Neural crest cell (in vitro differentiated cells): ENCODE results near the gene DISC1. TPM values are rescaled to one million over a fixed set of nuclear protein-coding genes. Genes with fewer than 3 reads are reported as not detected.
"Not testable (repeated sequence)": the region's sequence is repeated elsewhere in the genome, so short reads cannot be mapped to it uniquely, and the experiment has no call there.

Experiments
- DNase-seq: peaks from one replicate; pipeline ENCODE4 v3.0.0; 2021; ENCODE audit warnings: low read depth, mixed read lengths, low spot score
- H3K27ac Mint-ChIP-seq: one replicate; pipeline ENCODE4 v1.8.0; 2021; ENCODE audit warnings: mild to moderate bottlenecking, mixed read lengths; ENCODE audit not compliant: unreplicated experiment
- H3K27me3 Mint-ChIP-seq: 2 replicates; pipeline ENCODE4 v1.8.0; 2021; ENCODE audit warnings: low read depth, mild to moderate bottlenecking, mixed read lengths
- H3K36me3 Mint-ChIP-seq: 2 replicates; pipeline ENCODE4 v1.8.0; 2021; ENCODE audit warnings: low read depth, mild to moderate bottlenecking, mixed read lengths
- H3K4me1 Mint-ChIP-seq: 2 replicates; pipeline ENCODE4 v1.8.0; 2021; ENCODE audit warnings: mixed read lengths
- H3K4me3 Mint-ChIP-seq: one replicate; pipeline ENCODE4 v1.8.0; 2021; ENCODE audit warnings: mild to moderate bottlenecking, mixed read lengths
- H3K9me3 Mint-ChIP-seq: 2 replicates; pipeline ENCODE4 v1.8.0; 2021; ENCODE audit warnings: mixed read lengths
- total RNA-seq: library from RNA; stranded (reverse); gene quantifications from 2 replicates; pipeline ENCODE4 v1.2.1, GENCODE V29; 2021
- TF ChIP-seq, protein P1 (sequence below): fragments of 200-600 bp; sonication (generic); conservative IDR thresholded peaks from 2 replicates; pipeline ENCODE4 v1.5.0; 2021; ENCODE audit warnings: antibody characterized with exemption, mild to moderate bottlenecking

DISC1 gene
- total RNA-seq, 1 donor from 2014 or later, result 13.7 TPM

DNA sequence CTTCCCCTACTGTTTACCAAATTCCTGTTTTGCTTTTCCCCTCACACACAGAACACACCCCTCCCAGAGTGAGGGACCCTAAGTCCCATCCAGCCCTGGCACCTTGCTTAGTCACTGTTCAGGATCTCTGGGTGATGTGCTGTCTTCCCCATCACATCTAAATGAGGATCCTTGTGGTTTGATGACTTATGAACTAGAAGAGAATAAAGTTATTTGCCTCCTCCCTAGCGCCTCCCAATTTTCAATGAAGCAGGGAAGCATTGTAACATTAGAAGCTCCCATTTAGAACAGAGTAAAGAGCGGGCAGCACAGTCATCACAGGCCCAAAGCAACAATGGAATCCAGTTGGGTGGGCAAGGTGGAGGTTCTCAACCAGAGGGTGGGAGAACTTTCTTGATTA, 27.0 kb downstream of the DISC1 start:
- Mint-ChIP-seq H3K27ac (no peak overlapping the region), H3K27me3 (no peaks in the 10 kb centered on the region), H3K9me3 (peaks cover 22% of the 10 kb centered on the region), H3K4me3 (no peak overlapping the region), H3K4me1 (peaks cover 3% of the 10 kb centered on the region), H3K36me3 (peaks cover 32% of the 10 kb centered on the region)
- DNase-seq, result no peak
- TF ChIP-seq, protein P1, sequence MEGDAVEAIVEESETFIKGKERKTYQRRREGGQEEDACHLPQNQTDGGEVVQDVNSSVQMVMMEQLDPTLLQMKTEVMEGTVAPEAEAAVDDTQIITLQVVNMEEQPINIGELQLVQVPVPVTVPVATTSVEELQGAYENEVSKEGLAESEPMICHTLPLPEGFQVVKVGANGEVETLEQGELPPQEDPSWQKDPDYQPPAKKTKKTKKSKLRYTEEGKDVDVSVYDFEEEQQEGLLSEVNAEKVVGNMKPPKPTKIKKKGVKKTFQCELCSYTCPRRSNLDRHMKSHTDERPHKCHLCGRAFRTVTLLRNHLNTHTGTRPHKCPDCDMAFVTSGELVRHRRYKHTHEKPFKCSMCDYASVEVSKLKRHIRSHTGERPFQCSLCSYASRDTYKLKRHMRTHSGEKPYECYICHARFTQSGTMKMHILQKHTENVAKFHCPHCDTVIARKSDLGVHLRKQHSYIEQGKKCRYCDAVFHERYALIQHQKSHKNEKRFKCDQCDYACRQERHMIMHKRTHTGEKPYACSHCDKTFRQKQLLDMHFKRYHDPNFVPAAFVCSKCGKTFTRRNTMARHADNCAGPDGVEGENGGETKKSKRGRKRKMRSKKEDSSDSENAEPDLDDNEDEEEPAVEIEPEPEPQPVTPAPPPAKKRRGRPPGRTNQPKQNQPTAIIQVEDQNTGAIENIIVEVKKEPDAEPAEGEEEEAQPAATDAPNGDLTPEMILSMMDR, result no peak

- no peak overlapping the region for H3K27ac Mint-ChIP-seq
- peaks cover 3% of the 10 kb centered on the region for H3K4me1 Mint-ChIP-seq
- H3K9me3 Mint-ChIP-seq, result peaks cover 26% of the 10 kb centered on the region
- no peaks in the 10 kb centered on the region for H3K27me3 Mint-ChIP-seq
- no peak for DNase-seq
- TF ChIP-seq, protein P1, result no peak
- H3K36me3 Mint-ChIP-seq, result peaks cover 27% of the 10 kb centered on the region
- no peak overlapping the region for H3K4me3 Mint-ChIP-seq
Observed at GRCh38 chr1:231656741-231657140, 30.2 kb downstream of the DISC1 start.

GRCh38 chr1:231658223-231658622, 31.6 kb downstream of the DISC1 start:
- H3K4me3 Mint-ChIP-seq, H3K27ac Mint-ChIP-seq, H3K27me3 Mint-ChIP-seq, H3K4me1 Mint-ChIP-seq, DNase-seq: not testable (repeated sequence)
- H3K9me3 Mint-ChIP-seq, result peaks cover 26% of the 10 kb centered on the region
- peaks cover 30% of the 10 kb centered on the region for H3K36me3 Mint-ChIP-seq

DNA sequence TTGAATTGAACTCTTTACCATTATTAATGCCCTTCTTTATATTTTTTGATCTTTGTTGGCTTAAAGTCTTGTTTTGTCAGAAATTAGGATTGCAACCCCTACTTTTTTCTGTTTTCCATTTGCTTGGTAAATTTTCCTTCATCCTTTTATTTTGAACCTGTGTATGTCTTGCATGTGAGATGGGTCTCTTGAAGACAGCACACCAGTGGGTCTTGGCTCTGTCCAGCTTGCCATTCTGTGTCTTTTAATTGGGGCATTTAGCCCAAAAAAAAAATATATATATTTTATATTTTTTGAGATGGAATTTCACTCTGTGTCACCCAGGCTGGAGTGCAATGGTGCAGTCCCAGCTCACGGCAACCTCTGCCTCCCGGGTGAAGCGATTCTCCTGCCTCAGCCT, 33.6 kb downstream of the DISC1 start:
- no peak overlapping the region for H3K4me3 Mint-ChIP-seq
- H3K9me3 Mint-ChIP-seq, result peaks cover 33% of the 10 kb centered on the region
- peaks cover 3% of the 10 kb centered on the region for H3K4me1 Mint-ChIP-seq
- H3K27me3 Mint-ChIP-seq, result no peaks in the 10 kb centered on the region
- H3K27ac Mint-ChIP-seq, result no peak overlapping the region
- no peak for DNase-seq
- TF ChIP-seq, protein P1, result no peak
- H3K36me3 Mint-ChIP-seq, result peaks cover 33% of the 10 kb centered on the region

GRCh38 chr1:231663211-231663792, 36.7 kb downstream of the DISC1 start:
- peaks cover 13% of the 10 kb centered on the region for H3K4me1 Mint-ChIP-seq
- H3K4me3 Mint-ChIP-seq, result no peak overlapping the region
- H3K27me3 Mint-ChIP-seq, result no peaks in the 10 kb centered on the region
- H3K36me3 Mint-ChIP-seq, result peaks cover 22% of the 10 kb centered on the region
- no peak overlapping the region for H3K27ac Mint-ChIP-seq
- TF ChIP-seq, protein P1, result no peak
- H3K9me3 Mint-ChIP-seq, result peaks cover 20% of the 10 kb centered on the region
- no peak for DNase-seq

- Mint-ChIP-seq H3K36me3 (peaks cover 30% of the 10 kb centered on the region), H3K4me3 (no peak overlapping the region), H3K4me1 (peaks cover 10% of the 10 kb centered on the region), H3K27me3 (no peaks in the 10 kb centered on the region), H3K27ac (no peak overlapping the region), H3K9me3 (peaks cover 18% of the 10 kb centered on the region)
- TF ChIP-seq, protein P1, result no peak
- no peak for DNase-seq
Observed at GRCh38 chr1:231665101-231665500, 38.5 kb downstream of the DISC1 start.
